Tibial nerve (tissue), 4 donors: ENCODE results near the gene IGHMBP2. TPM values are rescaled to one million over a fixed set of nuclear protein-coding genes. Genes with fewer than 3 reads are reported as not detected.
"Not testable (repeated sequence)": the region's sequence is repeated elsewhere in the genome, so short reads cannot be mapped to it uniquely, and the experiment has no call there.

Source experiments
- DNase-seq, 2 donors: peaks; one replicate each; pipeline ENCODE4 v3.0.0-alpha.2; 2019; ENCODE audit warnings: low spot score in 2 of 2
- H3K27ac ChIP-seq, 4 donors: fragments of 200-600 bp; sonication (generic) in 3 of 4; one replicate each; pipeline ENCODE4 v1.5.1; 2017 to 2019; ENCODE audit warnings: mild to moderate bottlenecking in 1 of 4
- H3K27me3 ChIP-seq, 2 donors: fragments of 200-600 bp; sonication (generic) in 1 of 2; one replicate each; pipeline versions ENCODE4 v1.5.1 to v1.6.0; 2017 to 2019
- H3K36me3 ChIP-seq, 3 donors: fragments of 200-600 bp; sonication (generic); one replicate each; pipeline ENCODE4 v1.5.1; 2018 to 2019
- H3K4me1 ChIP-seq, 4 donors: fragments of 200-600 bp; sonication (generic) in 3 of 4; one replicate each; pipeline ENCODE4 v1.5.1; 2017 to 2019
- H3K4me3 ChIP-seq, 4 donors: fragments of 200-600 bp; sonication (generic) in 3 of 4; one replicate each; pipeline ENCODE4 v1.5.1; 2017 to 2019; ENCODE audit warnings: mild to moderate bottlenecking in 1 of 4, moderate library complexity in 1 of 4
- H3K9me3 ChIP-seq, 4 donors: fragments of 200-600 bp; sonication (generic) in 3 of 4; one replicate each; pipeline ENCODE4 v1.5.1; 2017 to 2019
- EP300 ChIP-seq, 2 donors: sonication (generic); formaldehyde crosslinking; IDR thresholded peaks; one replicate each; pipeline ENCODE4 v1.6.1; 2017; ENCODE audit warnings: antibody characterized with exemption in 2 of 2, mild to moderate bottlenecking in 1 of 2
- POLR2A ChIP-seq, 2 donors: fragments of 450-650 bp; IDR thresholded peaks; one replicate each; pipeline ENCODE4 v1.6.1; 2017; ENCODE audit warnings: antibody characterized with exemption in 2 of 2, mild to moderate bottlenecking in 2 of 2, moderate library complexity in 2 of 2
- WGBS, 2 donors: methylation state at CpG; one replicate each; pipeline ENCODE4 v1.1.5; 2018; 5-methylcytosine and 5-hydroxymethylcytosine counted together
- total RNA-seq, 4 donors: library from RNA; depleted of rRNA; stranded (reverse); fragments of >200 nt; gene quantifications; one replicate each; pipeline ENCODE4 v1.1.0, GENCODE V29; 2016
- TF ChIP-seq, protein P1 (sequence below), 5 experiments: fragments of 200-600 bp in 3 of 5; fragments of 450-650 bp in 2 of 5; sonication (generic) in 3 of 5; IDR thresholded peaks; one replicate each; pipeline ENCODE4 v1.5.1; 2016 to 2019; ENCODE audit warnings: antibody characterized with exemption in 5 of 5, mild to moderate bottlenecking in 3 of 5, moderate library complexity in 2 of 5

IGHMBP2 gene
- total RNA-seq, 4 donors from 2014 or later: 12.9 to 29.4 (median 22.3) TPM

- TF ChIP-seq, protein P1, sequence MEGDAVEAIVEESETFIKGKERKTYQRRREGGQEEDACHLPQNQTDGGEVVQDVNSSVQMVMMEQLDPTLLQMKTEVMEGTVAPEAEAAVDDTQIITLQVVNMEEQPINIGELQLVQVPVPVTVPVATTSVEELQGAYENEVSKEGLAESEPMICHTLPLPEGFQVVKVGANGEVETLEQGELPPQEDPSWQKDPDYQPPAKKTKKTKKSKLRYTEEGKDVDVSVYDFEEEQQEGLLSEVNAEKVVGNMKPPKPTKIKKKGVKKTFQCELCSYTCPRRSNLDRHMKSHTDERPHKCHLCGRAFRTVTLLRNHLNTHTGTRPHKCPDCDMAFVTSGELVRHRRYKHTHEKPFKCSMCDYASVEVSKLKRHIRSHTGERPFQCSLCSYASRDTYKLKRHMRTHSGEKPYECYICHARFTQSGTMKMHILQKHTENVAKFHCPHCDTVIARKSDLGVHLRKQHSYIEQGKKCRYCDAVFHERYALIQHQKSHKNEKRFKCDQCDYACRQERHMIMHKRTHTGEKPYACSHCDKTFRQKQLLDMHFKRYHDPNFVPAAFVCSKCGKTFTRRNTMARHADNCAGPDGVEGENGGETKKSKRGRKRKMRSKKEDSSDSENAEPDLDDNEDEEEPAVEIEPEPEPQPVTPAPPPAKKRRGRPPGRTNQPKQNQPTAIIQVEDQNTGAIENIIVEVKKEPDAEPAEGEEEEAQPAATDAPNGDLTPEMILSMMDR (IDR thresholded peaks at IDR 0.05): no peak
- TF ChIP-seq EP300 (IDR thresholded peaks at IDR 0.05): no peak
- TF ChIP-seq POLR2A (IDR thresholded peaks at IDR 0.05): no peak
- H3K27ac ChIP-seq: no peak overlapping the region
- peaks cover 0 to 27% (median 0%) of the 10 kb centered on the region in 3 donors for H3K36me3 ChIP-seq
- no peaks in the 10 kb centered on the region for H3K27me3 ChIP-seq
- H3K9me3 ChIP-seq: no peaks in the 10 kb centered on the region
- no peaks in the 10 kb centered on the region for H3K4me1 ChIP-seq
- WGBS, 2 donors: 80 to 85% methylated on average over 7 of the region's 7 CpGs
- DNase-seq: no peak
- no peak overlapping the region for H3K4me3 ChIP-seq
These were observed 25.7 kb upstream of the IGHMBP2 start for GRCh38 chr11:68878022-68878421.

DNA sequence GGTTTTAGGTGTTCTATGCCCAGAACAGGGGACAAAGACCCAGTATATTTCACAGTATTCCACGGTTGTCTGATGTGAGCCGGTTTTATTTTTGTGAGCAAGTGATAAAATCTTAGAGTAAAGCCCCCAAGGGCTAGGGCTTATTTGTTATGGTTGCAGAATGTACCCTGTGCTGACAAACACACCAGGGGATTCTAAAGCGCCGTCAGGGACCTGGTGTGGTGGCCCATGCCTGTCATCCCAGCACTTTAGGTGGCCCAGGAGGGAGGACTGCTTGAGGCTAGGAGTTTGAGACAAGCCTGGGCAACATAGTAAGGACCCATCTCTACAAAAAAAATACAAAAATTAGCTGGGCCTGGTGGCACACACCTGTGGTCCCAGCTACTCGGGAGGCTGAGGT, 22.8 kb upstream of the IGHMBP2 start:
- H3K27me3 ChIP-seq: no peaks in the 10 kb centered on the region
- no peak for DNase-seq
- H3K27ac ChIP-seq: no peak overlapping the region
- no peaks in the 10 kb centered on the region for H3K9me3 ChIP-seq
- WGBS, 2 donors: 88 to 89% methylated on average over 5 of the region's 5 CpGs
- TF ChIP-seq EP300 (IDR thresholded peaks at IDR 0.05): no peak
- no peak overlapping the region for H3K4me3 ChIP-seq
- no peaks in the 10 kb centered on the region for H3K4me1 ChIP-seq
- H3K36me3 ChIP-seq: peaks cover 0 to 37% (median 0%) of the 10 kb centered on the region in 3 donors

DNA sequence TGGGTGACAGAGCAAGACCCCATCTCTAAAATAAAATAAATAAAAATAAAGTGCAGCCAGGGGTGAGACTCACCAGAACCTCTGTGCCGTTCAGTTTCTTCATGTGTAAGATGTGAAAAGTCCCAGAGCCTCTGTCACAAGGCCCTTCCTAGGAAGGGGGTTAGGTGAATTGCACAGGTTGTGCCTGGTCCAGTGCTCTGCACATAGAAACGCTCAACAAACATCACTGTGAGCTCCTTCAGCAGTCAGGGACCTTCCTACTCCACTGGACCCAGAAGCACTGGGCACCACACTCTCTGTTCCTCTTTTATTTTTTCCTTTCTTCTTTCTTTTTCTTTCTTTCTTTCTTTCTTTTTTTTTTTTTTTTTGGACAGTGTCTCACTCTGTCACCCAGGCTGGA, 22.4 kb upstream of the IGHMBP2 start:
- H3K9me3 ChIP-seq: no peaks in the 10 kb centered on the region
- TF ChIP-seq POLR2A (IDR thresholded peaks at IDR 0.05): no peak
- no peak for TF ChIP-seq EP300 (IDR thresholded peaks at IDR 0.05)
- TF ChIP-seq, protein P1 (IDR thresholded peaks at IDR 0.05): no peak
- peaks cover 0 to 37% (median 0%) of the 10 kb centered on the region in 3 donors for H3K36me3 ChIP-seq
- no peak overlapping the region for H3K27ac ChIP-seq
- 94 to 97% methylated on average over 2 of the region's 2 CpGs for WGBS, 2 donors
- H3K27me3 ChIP-seq: no peaks in the 10 kb centered on the region
- no peak for DNase-seq
- no peak overlapping the region for H3K4me3 ChIP-seq
- H3K4me1 ChIP-seq: no peaks in the 10 kb centered on the region

DNA sequence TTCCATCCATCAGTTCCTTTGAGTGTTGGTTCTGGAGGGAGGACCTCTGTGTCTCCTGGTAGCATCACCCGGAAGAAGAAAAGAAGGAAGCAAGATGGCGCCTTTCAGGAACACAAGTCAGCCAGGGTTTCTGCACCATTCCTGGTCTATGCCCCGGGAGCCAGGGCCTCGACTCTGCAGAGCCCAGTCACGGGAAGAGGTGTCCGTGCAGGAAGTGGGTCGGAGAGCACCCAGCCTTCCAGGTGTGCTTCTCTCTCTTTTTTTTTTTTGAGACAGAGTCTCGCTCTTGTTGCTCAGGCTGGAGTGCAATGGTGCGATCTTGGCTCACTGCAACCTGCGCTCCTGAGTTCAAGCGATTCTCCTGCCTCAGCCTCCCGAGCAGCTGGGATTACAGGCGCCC, 21.3 kb upstream of the IGHMBP2 start:
- no peaks in the 10 kb centered on the region for H3K4me1 ChIP-seq
- DNase-seq: no peak
- no peak overlapping the region for H3K4me3 ChIP-seq
- H3K27me3 ChIP-seq: no peaks in the 10 kb centered on the region
- H3K27ac ChIP-seq: no peak overlapping the region
- H3K9me3 ChIP-seq: no peaks in the 10 kb centered on the region
- peaks cover 0 to 37% (median 0%) of the 10 kb centered on the region in 3 donors for H3K36me3 ChIP-seq
- no peak for TF ChIP-seq POLR2A (IDR thresholded peaks at IDR 0.05)
- no peak for TF ChIP-seq EP300 (IDR thresholded peaks at IDR 0.05)
- TF ChIP-seq, protein P1 (IDR thresholded peaks at IDR 0.05): no peak
- 91% methylated on average over 13 of the region's 13 CpGs for WGBS, 2 donors

GRCh38 chr11:68884827-68885226, 18.9 kb upstream of the IGHMBP2 start:
- H3K27me3 ChIP-seq, H3K4me3 ChIP-seq, H3K27ac ChIP-seq, DNase-seq, H3K9me3 ChIP-seq, H3K4me1 ChIP-seq: not testable (repeated sequence)
- 91 to 96% methylated on average over 15 of the region's 15 CpGs for WGBS, 2 donors
- H3K36me3 ChIP-seq: peaks cover 0 to 44% (median 0%) of the 10 kb centered on the region in 3 donors

GRCh38 chr11:68889948-68890446, 13.7 kb upstream of the IGHMBP2 start:
- TF ChIP-seq POLR2A (IDR thresholded peaks at IDR 0.05) (no peak), EP300 (IDR thresholded peaks at IDR 0.05) (no peak)
- TF ChIP-seq, protein P1 (IDR thresholded peaks at IDR 0.05): peak in 4 of 5 experiments; percentile 51 to 72 (median 54)
- no peaks in the 10 kb centered on the region for H3K27me3 ChIP-seq
- H3K27ac ChIP-seq: peak overlapping the region; percentile 49 to 91 (median 77)
- DNase-seq: peak; percentile 49 to 62
- H3K4me3 ChIP-seq: no peak overlapping the region
- peaks cover 0 to 22% (median 12%) of the 10 kb centered on the region in 4 donors for H3K4me1 ChIP-seq
- H3K36me3 ChIP-seq: peaks cover 0 to 55% (median 0%) of the 10 kb centered on the region in 3 donors
- no peaks in the 10 kb centered on the region for H3K9me3 ChIP-seq
- 46 to 60% methylated on average over 11 to 14 of the region's 18 CpGs for WGBS, 2 donors
